Measurements from ENCODE around the gene FKBP15. TPM values are rescaled to one million over a fixed set of nuclear protein-coding genes. Genes with fewer than 3 reads are reported as not detected.
"Not testable (repeated sequence)": the region's sequence is repeated elsewhere in the genome, so short reads cannot be mapped to it uniquely, and the experiment has no call there.

The FKBP15 gene
- total RNA-seq, 1 donor, result 17.8 TPM

DNA sequence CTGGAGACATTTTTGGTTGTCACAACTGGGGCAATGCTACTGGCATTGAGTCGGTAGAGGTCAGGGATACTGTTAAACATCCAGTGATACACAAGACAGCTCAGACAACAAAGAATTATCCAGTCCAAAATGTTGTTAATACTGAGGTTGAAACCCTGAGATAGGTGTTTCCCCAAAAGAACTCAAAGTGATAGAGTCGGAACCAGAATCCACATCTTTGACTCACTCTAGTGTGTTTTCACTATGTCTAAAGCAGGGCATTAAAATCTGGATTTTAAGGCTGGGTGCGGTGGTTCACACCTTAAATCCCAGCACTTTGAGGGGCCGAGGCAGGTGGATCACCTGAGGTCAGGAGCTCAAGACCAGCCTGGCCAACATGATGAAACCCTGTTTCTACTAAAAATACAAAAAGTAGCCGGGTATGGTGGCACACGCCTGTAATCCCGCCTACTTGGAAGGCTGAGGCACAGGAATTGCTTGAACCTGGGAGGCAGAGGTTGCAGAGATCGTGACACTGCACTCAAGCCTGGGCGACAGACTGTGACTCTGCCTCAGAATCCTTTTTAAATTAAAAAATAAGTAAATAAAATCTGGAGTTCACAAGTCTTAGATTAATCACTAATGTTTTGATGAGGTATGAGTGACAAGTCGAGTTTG, 17.3 kb upstream of the FKBP15 start:
- no peak for DNase-seq (ENCODE audit: low read depth in 2 of 3, low spot score in 2 of 3)

DNA sequence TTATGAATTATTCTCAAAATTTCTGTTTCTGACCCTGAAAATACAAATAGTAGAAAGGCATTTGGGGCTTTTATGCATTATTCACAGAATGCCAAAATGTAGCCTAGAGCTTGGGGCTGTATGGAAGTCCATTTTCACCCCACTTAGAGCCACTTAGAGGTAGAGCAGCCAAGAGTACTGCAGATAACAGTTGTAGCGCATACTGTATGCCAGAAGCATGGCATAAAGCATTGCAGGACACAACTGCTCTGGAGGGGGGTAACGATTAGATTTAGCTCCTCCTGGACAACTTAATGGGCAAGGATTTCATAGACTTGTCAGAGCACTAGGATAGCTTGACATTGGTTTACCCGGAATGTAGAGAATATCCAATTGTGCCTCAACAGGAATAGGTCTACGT, 15.9 kb upstream of the FKBP15 start:
- no peak for DNase-seq (ENCODE audit: low read depth in 2 of 3, low spot score in 2 of 3)

DNA sequence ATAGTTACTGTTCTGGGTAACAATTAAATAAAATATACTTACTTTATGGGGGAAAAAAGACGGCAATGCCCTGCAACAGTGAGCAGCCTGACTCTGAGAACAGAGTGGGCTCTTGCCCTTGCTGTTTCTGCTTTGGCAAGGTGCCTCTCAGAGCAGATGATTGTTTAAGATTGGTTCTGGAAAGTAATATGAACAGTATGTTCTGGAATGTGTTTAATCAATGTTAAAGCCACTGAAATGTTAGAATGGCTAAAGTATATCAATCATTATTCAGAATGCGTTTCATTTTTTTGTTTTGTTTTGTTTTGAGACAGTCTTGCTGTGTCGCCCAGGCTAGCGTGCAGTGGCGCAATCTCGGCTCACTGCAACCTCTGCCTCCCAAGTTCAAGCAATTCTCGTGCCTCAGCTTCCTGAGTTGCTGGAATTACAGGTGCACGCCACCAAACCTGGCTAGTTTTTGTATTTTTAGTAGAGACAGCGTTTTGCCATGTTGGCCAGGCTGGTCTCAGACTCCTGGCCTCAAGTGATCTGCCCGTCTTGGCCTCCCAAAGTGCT, 14.7 kb upstream of the FKBP15 start:
- not testable (repeated sequence) for DNase-seq (ENCODE audit: low read depth in 2 of 3, low spot score in 2 of 3)

DNA sequence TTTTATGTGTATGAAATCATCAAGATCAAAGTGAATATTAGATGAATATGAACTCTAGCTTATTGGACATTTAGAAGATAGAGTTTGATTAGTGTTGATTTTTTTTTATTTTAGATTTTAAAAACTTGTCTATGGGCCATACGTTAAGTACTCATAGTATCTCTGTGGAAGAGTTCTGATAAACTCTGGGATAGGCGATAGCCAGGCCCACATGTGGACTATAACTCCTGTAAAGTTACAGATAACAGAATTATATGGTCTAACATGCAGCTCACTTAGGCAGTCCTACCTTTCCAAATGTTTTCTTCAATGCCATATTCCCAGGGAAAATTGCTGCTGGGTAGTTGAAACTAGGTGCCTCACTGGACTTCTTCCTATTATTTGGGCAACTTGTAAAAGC, 10.6 kb upstream of the FKBP15 start:
- DNase-seq (ENCODE audit: low read depth in 2 of 3, low spot score in 2 of 3), result no peak

DNA sequence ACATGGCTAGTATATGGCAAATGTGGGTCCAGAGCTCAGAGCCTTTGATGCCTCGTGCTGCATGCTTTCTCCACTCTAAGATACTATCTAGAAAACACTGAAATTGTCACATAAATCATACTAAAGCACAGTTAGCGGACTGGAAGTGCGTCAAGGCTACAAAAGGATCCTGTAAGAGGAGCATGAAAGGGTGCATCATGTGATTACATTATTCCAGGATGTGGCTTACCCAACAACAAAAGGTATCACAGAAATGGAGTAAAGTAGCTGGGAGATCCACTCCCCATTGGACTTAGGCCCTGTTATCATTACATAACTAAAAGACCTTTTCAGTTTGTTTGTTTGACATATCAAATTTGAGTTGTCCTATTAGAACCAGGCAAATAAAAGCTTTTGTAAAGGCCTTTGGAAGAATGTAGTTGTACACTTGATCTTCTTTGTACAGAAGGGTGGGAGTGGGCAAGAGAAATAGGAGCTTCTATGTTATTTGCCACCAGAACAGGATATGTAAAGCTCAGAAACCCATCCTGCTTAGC, 7.1 kb upstream of the FKBP15 start:
- DNase-seq (ENCODE audit: low read depth in 2 of 3, low spot score in 2 of 3), result peak in 1 of 3 donors; percentile 56

DNA sequence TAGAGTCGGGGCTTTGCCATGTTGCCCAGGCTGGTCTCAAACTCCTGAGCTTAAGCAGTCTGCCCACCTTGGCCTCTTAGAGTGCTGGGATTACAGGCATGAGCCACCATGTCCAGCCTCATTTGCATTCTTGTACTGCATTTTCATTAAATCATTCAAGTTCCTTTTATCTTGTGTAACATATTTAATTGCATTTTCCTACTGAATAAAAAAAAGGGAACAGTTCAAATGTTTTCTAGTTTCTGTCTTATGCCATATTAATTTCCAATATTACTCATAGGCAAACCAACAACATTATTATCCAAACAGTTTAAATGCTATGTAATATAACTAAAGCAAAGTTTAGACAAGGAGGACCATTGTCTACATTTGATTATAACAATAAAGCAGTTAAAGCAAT, 6.4 kb upstream of the FKBP15 start:
- DNase-seq (ENCODE audit: low read depth in 2 of 3, low spot score in 2 of 3), result peak in 1 of 3 donors; percentile 10

DNA sequence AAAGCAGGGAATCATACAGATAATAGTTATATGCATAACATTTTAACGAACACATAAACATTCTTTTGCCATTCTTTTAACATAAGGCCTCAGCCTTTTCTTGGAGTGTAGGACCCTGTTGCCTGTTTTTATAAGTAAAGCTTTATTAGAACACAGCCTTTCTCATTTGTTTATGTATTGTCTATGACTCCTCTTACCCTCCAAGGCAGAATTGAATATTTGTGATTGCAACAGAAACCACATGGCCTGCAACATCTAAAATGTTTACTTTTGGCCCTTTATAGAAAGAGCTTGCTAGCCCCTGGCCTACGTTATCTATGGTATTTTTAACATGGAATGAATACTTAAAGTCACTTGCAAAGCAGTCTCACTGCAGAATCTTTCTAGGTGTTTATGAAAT, 2.9 kb upstream of the FKBP15 start:
- DNase-seq (ENCODE audit: low read depth in 2 of 3, low spot score in 2 of 3), result no peak

DNA sequence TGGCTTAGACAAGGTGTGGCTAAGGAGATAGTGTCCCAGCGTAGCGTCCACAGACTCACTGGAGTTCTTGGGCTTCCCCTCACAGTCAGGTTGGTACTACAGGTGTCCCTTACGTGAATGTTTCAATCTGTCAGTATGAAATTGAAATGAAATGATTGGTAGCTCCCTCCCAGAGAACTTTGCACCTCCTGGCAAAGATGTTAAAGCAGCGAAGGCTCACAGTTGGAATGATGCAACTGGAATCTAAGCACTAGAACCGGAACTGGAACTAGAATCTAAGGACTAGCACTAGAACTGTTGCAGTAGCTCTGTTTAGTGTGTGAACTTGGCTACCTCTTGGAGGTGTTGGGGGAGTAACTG, 1.4 kb upstream of the FKBP15 start:
- no peak for DNase-seq (ENCODE audit: low read depth in 2 of 3, low spot score in 2 of 3)

DNA sequence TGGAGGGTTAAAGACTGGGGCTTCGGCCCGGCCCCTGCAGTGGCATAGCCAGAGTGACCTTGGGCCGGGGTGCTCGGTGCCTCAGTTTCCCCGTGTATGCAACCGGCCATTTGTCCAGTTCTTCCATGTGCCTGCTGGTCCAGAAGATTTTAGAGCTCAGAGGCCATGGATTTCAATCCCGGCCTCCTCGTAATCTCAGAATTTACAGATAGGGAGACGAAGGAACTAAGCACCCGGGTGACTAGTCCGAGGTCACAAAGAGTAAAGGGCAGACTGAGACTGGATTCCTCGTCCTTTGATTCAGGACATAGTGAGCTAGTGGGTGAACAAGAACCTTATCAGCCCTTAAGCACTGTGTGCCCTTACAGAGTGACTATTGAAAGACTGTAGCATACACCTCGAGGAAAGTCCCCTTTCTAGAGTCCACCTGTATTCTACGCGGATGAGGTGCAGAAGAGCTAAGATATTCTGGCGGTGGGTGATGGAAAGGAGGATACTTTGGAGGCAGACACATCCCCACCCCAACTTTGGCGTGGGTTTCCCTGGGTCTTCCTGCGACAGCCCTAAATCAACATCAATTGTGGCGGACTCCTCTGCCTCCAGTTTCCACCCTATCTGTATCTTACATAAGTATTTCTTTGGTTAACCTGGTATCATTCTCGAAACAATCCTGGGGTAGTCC, 864 bp upstream of the FKBP15 start:
- DNase-seq (ENCODE audit: low read depth in 2 of 3, low spot score in 2 of 3), result peak in 1 of 3 donors; percentile 17

DNA sequence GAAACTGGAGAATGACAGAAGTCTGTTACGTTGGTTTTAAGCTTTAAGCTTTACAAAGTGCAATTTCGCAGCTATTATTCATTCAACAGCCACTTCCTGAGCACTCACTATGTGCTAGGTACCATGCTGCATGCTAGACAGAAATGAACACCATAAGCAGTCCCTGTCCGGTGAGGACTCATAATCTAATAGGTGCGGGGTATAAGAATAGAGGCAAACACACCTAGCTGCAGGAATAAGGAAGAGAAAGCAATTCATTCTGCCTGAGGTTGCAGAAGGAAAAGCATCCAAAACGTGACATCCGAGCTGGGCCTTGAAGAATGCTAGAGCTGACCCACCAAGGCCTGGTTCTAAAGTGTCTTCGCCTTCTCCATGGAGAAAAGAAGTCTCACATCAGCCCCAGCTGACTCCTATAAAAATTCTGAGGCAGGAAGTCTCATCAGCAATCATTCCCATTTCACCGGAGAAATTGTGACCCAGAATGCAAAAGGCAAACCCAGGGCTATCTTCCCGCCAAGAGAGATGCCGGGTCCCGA, 542 bp downstream of the FKBP15 start:
- DNase-seq (ENCODE audit: low read depth in 2 of 3, low spot score in 2 of 3), result no peak

DNA sequence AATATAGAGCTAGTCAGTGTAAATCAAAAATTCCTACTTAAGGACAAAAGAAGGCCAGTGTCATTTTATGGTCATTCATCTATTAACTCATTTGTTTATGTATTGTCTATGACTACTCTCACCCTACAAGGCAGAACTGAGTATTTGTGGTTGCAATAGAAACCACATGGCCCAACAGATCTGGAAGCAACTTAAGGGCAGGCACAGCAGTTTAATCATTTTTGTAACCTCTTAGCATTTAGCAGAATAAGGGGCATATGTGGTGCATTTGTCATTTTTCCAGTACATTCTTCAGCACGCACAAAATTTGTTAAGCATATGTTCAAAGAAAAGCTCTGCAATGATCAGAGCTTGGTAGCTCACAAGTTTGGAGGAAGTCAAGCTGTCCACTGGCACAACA, 1.1 kb downstream of the FKBP15 start:
- DNase-seq (ENCODE audit: low read depth in 2 of 3, low spot score in 2 of 3), result peak in 1 of 3 donors; percentile 26

DNA sequence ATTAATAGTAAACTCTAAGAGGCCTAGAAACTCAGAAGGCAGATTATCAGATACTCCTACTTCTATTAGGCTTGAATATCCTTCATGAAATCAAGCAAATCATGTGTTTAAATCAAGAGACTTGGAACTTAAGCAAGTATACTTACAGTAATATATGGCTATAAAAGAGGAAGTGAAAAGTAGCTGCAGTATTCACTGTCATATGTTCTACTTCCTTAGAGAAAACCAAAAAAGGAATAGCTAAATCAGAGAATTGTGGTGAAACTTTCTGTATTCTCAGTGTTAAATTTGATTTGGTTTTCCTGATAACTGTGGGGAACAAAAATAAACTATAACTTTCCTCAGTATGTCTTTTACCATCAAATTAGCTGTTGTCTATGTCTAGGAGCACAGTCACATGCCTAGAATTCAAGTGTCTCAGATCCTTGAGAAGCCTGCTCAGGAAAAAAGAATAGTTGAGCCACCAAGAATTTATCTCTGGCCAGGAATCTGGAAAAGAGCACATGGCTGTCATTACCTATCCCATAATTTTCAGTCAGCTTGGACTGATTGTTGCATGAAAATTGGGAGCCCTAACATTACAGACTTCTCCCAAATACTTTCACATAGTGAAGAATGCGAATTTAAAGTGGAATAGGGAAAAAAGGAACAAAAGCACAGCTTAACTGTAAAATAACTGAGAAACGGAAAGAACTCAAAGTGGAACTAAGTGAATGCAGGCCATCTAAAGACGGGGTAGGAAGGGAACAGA, 1.7 kb downstream of the FKBP15 start:
- DNase-seq (ENCODE audit: low read depth in 2 of 3, low spot score in 2 of 3), result peak in 1 of 3 donors; percentile 53

DNA sequence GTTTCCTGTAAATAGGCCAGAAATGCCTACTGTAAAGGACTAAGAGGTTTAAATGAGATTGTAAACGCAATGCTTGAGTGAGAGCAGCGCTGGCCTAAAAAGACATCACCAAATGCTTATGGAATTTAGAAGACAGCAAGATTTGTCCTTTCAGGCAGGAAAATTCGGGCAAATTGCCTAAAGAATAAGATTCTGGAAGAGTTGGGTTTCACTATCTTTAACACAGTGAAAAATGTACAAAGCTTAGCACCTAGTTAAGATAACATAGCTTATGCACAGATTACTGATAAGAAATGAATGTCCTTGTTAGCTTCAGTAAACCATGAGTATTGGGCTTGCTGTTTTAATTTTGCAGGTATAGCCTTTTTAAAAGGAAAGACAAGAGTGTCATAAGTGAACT, 4.7 kb downstream of the FKBP15 start:
- no peak for DNase-seq (ENCODE audit: low read depth in 2 of 3, low spot score in 2 of 3)

DNA sequence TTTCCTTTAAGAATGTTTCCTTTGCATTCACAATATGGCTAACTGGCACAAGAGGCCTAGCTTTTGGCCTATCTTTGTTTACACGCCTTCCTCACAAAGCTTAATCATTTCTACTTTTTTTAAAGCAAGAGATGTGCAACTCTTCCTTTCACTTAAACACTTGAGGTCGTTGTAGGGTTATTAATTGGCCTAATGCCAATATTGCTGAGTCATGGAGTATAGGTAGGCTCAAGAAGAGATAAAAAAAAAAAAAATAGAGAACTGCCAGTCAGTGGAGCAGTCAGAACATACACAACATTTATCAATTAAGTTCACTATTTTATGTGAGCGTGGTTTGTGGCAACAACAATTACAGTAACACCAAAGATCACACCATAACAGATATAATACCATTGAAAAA, 5.9 kb downstream of the FKBP15 start:
- DNase-seq (ENCODE audit: low read depth in 2 of 3, low spot score in 2 of 3), result peak in 2 of 3 donors; percentile 68 to 73

DNA sequence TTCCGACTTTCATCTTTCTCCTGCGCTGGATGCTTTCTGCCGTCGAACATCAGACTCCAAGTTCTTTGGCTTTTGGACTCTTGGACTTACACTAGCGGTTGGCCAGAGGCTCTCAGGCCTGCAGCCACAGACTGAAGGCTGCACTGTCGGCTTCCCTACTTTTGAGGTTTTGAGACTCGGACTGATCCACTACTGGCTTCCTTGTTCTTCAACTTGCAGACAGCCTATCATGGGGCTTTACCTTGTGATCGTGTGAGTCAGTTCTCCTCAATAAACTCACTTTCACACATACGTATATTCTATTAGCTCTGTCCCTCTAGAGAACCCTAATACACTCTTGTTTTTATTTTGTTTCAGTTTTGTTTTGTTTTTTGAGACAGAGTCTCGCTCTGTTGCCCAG, 10.3 kb downstream of the FKBP15 start:
- no peak for DNase-seq (ENCODE audit: low read depth in 2 of 3, low spot score in 2 of 3)

DNA sequence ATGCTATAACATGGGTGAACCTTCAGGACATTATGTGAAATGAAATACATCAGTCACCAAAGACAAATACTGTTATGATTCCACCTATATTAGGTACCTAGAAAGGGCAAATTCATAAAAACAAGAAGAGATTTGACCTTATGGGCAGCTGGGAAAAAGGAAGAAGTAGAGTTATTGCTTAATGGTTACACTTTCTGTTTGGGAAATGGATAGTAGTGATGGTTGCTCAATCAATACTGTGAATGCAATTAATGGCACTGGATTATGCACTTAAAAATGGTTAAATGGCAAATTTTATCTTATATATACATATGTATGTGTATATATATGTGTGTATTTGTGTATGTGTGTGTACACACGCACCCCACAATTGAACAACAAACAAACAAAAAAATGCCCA, 15.2 kb downstream of the FKBP15 start:
- DNase-seq (ENCODE audit: low read depth in 2 of 3, low spot score in 2 of 3), result no peak

DNA sequence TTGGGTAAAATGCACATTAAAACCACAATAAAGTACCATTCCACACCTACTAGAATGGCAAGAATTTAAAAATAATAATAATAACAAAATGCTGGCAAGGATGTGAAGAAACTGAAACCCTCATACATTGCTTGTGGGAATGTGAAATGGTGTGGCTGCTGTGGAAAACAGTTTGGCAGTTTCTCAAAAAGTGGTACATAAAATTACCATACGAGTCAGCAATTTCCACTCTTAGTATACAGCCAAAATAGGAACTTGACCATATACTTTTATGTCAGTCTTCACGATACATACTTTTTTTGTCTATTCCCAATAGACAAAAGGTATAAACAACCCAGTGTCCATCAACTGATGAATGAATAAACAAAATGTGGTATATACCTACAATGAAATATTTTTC, 15.6 kb downstream of the FKBP15 start:
- DNase-seq (ENCODE audit: low read depth in 2 of 3, low spot score in 2 of 3), result no peak

DNA sequence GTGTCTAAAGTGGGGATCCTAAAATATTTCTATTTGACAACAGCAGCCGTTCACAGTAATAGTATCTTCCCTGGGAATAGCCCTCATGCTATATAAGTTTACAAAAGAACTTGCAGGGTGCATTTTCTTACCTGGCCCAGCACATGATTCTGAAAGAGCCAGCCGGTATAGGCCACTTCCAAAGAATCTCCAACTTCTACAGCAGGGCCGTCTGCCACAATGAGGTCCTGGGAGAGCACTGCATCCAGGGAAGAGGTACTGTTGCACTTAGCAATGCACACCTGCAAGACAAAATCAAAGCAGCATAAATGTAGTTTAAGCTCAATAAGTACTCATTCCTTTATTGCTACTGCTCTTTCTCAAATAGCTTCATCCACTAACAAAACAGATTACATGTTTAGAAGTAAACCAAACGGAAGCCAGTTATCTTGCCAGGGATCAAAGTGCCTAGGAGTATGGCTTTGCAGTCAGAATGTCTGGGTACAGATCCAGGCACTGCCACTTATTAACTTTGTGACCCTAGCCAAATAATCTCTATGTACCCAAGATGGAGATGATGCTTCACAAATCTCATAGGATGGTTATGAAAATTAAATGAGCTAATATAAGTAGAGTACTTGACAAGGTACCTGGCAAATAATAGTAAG, 21.3 kb downstream of the FKBP15 start:
- no peak for DNase-seq (ENCODE audit: low read depth in 2 of 3, low spot score in 2 of 3)

DNA sequence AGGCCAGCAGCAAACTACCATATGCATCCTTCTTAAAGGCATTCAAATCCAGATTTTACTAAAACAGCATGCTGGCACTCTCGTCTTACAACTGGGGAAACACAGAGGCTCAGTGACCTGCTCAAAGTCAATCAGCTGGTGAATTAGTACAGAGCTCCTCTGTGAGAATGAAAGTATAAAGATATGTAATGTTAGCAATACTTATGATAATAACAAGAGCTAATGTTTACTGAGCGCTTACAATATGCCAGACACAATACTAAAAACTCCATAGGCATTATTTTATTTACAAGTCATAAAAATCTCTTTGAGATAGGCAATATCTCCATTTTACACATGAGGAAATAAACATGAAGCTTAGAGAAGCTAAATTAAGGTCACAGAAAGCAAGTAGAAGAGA, 28.6 kb downstream of the FKBP15 start:
- no peak for DNase-seq (ENCODE audit: low read depth in 2 of 3, low spot score in 2 of 3)

DNA sequence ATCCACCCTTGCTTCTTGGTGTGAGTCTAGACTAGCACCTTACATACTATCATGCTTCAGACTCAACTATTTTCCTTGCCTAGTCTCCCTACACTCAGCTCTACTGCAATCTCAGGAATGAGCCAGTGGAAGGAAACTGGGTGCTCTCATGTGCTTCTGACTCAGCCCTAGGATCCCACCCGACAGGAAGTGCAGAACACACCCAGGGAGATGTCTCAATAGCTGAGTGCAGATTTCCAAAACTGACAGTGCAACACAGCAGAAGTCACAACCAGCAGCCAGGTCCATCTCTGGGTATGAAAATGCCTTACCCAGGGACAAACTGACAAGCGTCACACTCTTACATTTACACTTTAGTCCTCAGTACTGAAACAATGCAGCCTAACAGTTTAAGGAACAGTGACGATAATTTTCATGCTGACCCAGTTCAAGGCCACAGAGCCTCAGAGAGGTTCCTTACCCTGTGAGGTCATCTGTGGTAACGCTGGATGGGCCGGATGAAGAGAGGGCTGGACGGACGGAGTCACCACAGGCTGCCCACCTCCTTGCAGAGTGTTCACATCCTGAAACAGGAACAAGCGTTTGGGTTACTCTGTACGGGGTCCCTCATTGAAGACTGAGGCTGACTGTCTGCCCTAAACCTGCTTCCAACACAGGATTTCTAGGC, 33.0 kb downstream of the FKBP15 start:
- DNase-seq (ENCODE audit: low read depth in 2 of 3, low spot score in 2 of 3), result peak in 1 of 3 donors; percentile 7

Data from hematopoietic multipotent progenitor cell (in vitro differentiated cells).